RWPE2 (cell line): Measurements from ENCODE around the gene OSGIN1.

Experiments used
- ATAC-seq: fragments of 200-7000 bp; cut with Tn5 transposase; 3 replicates; pipeline ENCODE4 v1.9.1; 2021; ENCODE audit warnings: low read depth
- DNase-seq: peaks from one replicate; pipeline ENCODE4 v3.0.0-alpha.2; 2020; ENCODE audit warnings: low spot score
- H3K27ac ChIP-seq: fragments of 450-650 bp; 2 replicates; pipeline ENCODE4 v1.5.1; 2017; ENCODE audit warnings: mild to moderate bottlenecking; ENCODE audit not compliant: poor library complexity, severe bottlenecking
- H3K27me3 ChIP-seq: fragments of 250-450 bp; sonication (Bioruptor Pico); 2 replicates; pipeline ENCODE4 v1.5.1; 2021; ENCODE audit warnings: mild to moderate bottlenecking, moderate library complexity; ENCODE audit not compliant: insufficient read depth, poor library complexity, severe bottlenecking
- H3K36me3 ChIP-seq: fragments of 250-450 bp; sonication (Bioruptor Pico); 2 replicates; pipeline ENCODE4 v1.5.1; 2020; ENCODE audit warnings: low read depth, mild to moderate bottlenecking, moderate library complexity
- H3K4me1 ChIP-seq: fragments of 250-450 bp; sonication (Bioruptor Pico); 2 replicates; pipeline ENCODE4 v1.5.1; 2021; ENCODE audit warnings: mild to moderate bottlenecking, moderate library complexity; ENCODE audit not compliant: insufficient read depth, poor library complexity, severe bottlenecking
- H3K4me3 ChIP-seq: fragments of 250-450 bp; sonication (Bioruptor Pico); 2 replicates; pipeline ENCODE4 v1.5.1; 2021; ENCODE audit warnings: mild to moderate bottlenecking, moderate library complexity; ENCODE audit not compliant: severe bottlenecking
- H3K9me3 ChIP-seq: fragments of 250-450 bp; sonication (Bioruptor Pico); 2 replicates; pipeline ENCODE4 v1.5.1; 2021; ENCODE audit warnings: mild to moderate bottlenecking, moderate library complexity; ENCODE audit not compliant: severe bottlenecking
- TF ChIP-seq, protein P1 (sequence below): fragments of 450-650 bp; IDR thresholded peaks from one replicate; pipeline ENCODE4 v1.5.1; 2017; ENCODE audit warnings: mild to moderate bottlenecking, moderate library complexity; ENCODE audit not compliant: poor library complexity, severe bottlenecking

OSGIN1 gene

DNA sequence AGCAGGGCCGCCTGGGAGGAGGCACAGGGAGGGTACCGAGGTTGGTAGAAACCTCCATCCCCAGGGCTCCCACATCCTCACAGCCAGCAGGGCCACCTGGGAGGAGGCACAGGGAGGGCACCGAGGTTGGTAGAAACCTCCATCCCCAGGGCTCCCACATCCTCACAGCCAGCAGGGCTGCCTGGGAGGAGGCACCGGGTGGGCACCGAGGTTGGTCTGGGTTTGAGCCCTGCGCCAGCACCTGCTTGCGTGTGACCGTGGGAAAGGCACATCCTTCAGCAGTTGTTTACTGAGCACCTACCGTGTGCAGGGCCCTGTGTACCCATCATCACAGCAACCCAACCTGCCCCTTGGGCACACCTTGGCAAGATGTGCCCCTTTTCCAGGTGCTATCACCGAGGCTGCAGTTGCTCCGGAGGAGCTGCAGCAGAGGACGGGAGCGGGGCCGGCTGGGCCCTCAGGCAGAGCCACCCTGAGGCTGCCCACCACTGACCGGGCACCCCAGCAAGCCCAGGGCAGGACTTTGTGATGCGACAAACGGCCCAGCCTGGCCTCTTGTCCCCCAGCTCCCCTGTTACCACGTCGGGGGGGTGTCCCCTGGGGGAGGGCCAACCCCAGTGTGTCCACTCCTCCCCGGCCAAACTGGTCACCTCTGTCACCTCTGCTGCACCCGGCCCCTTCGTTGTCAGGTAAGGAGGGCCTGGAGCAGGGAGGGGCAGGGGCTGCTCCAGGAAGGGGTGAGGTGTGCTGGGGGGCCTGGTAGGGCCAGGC, 22.1 kb upstream of the OSGIN1 start:
- H3K27ac ChIP-seq, result no peak overlapping the region

DNA sequence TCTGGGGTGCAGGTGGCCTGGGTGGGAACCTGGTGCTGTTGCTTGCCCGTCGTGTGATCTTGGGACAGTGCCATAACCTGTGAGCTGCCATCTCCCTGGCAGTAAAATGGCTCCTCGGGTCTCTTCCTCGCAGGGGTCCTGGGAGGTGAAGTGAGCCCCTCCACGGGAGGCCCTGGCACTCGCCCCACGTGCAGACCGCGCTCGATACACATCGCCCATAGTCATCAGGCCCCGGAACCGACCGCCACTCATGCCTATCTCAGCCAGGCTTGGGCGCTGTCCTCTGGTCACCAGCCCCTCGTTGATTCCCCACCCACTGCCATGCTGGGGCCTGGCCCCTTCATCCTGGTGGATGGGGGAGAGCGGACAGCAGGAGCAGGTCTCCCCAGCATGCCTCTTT, 21.5 kb upstream of the OSGIN1 start:
- H3K36me3 ChIP-seq, result no peaks in the 10 kb centered on the region
- H3K27ac ChIP-seq, result no peak overlapping the region
- peaks cover 22% of the 10 kb centered on the region for H3K4me1 ChIP-seq
- no peak for DNase-seq
- no peaks in the 10 kb centered on the region for H3K9me3 ChIP-seq
- ATAC-seq, result no peak
- TF ChIP-seq, protein P1, sequence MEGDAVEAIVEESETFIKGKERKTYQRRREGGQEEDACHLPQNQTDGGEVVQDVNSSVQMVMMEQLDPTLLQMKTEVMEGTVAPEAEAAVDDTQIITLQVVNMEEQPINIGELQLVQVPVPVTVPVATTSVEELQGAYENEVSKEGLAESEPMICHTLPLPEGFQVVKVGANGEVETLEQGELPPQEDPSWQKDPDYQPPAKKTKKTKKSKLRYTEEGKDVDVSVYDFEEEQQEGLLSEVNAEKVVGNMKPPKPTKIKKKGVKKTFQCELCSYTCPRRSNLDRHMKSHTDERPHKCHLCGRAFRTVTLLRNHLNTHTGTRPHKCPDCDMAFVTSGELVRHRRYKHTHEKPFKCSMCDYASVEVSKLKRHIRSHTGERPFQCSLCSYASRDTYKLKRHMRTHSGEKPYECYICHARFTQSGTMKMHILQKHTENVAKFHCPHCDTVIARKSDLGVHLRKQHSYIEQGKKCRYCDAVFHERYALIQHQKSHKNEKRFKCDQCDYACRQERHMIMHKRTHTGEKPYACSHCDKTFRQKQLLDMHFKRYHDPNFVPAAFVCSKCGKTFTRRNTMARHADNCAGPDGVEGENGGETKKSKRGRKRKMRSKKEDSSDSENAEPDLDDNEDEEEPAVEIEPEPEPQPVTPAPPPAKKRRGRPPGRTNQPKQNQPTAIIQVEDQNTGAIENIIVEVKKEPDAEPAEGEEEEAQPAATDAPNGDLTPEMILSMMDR, result no peak
- no peak overlapping the region for H3K4me3 ChIP-seq
- no peaks in the 10 kb centered on the region for H3K27me3 ChIP-seq

More for the DNA sequence above, 22.1 kb upstream of the OSGIN1 start:
- DNase-seq (no peak), ATAC-seq (no peak)
- H3K9me3 ChIP-seq, result no peaks in the 10 kb centered on the region
- H3K4me1 ChIP-seq, result peaks cover 22% of the 10 kb centered on the region
- H3K4me3 ChIP-seq, result no peak overlapping the region
- TF ChIP-seq, protein P1, result no peak
- no peaks in the 10 kb centered on the region for H3K36me3 ChIP-seq
- no peaks in the 10 kb centered on the region for H3K27me3 ChIP-seq

DNA sequence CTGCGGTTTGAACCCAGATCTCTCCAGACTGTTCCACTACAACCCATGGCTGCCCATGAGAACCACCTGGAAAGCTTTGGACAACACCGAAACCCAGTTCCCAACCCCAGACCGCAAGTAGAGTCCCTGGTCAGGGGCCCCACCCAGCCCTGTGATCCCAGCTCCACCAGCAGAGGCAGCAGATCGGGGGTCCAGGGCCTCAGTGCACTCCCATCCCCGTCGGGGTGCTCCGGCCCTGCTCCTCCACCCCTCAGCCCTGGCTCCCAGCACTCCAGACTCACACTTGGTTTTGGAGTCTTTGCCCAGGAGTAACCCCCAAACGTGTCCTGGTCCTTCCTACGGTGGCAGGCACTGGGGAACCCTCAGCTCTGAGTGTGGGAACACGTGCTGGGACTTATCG, 20.7 kb upstream of the OSGIN1 start:
- no peak for ATAC-seq
- Histone ChIP-seq H3K36me3 (no peaks in the 10 kb centered on the region), H3K4me1 (peaks cover 17% of the 10 kb centered on the region), H3K27me3 (no peaks in the 10 kb centered on the region), H3K9me3 (no peaks in the 10 kb centered on the region), H3K4me3 (no peak overlapping the region), H3K27ac (no peak overlapping the region)
- TF ChIP-seq, protein P1, result no peak
- DNase-seq, result peak; percentile 67

GRCh38 chr16:83932955-83933673, 19.9 kb upstream of the OSGIN1 start:
- DNase-seq, result no peak
- Histone ChIP-seq H3K27ac (no peak overlapping the region), H3K4me3 (no peak overlapping the region), H3K9me3 (no peaks in the 10 kb centered on the region), H3K4me1 (peaks cover 9% of the 10 kb centered on the region), H3K36me3 (no peaks in the 10 kb centered on the region), H3K27me3 (no peaks in the 10 kb centered on the region)
- 0 out of 3 replicates have a peak, but pooled peaks have one; percentile 11 for ATAC-seq
- TF ChIP-seq, protein P1, result no peak
